IPS-NIHi7 (cell line): Measurements from ENCODE around the gene NPFFR1.

Experiments
- DNase-seq: peaks from one replicate; pipeline ENCODE4 v3.0.0; 2012; ENCODE audit warnings: mixed read lengths; ENCODE audit errors: extremely low spot score

The NPFFR1 gene

GRCh38 chr10:70315815-70316214 lies 32.0 kb upstream of the NPFFR1 start:
- peak; percentile 57 for DNase-seq

GRCh38 chr10:70315276-70315675 lies 31.5 kb upstream of the NPFFR1 start:
- DNase-seq: no peak

GRCh38 chr10:70312972-70313371 lies 29.2 kb upstream of the NPFFR1 start:
- no peak for DNase-seq

GRCh38 chr10:70312249-70312648 lies 28.4 kb upstream of the NPFFR1 start:
- no peak for DNase-seq

- no peak for DNase-seq
Measured at GRCh38 chr10:70311698-70312097, 27.9 kb upstream of the NPFFR1 start.

- DNase-seq: no peak
Measured at GRCh38 chr10:70309661-70310060, 25.9 kb upstream of the NPFFR1 start.

GRCh38 chr10:70308121-70309060 lies 24.6 kb upstream of the NPFFR1 start:
- no peak for DNase-seq

- no peak for DNase-seq
Measured at GRCh38 chr10:70306886-70307520, 23.2 kb upstream of the NPFFR1 start.

GRCh38 chr10:70306181-70306705 lies 22.4 kb upstream of the NPFFR1 start:
- no peak for DNase-seq

- DNase-seq: no peak
Measured at GRCh38 chr10:70303730-70304129, 19.9 kb upstream of the NPFFR1 start.

- DNase-seq: no peak
Measured at GRCh38 chr10:70302292-70302691, 18.5 kb upstream of the NPFFR1 start.

- DNase-seq: no peak
Measured at GRCh38 chr10:70300908-70301597, 17.2 kb upstream of the NPFFR1 start.

GRCh38 chr10:70300461-70300860 lies 16.7 kb upstream of the NPFFR1 start:
- no peak for DNase-seq

- no peak for DNase-seq
Measured at GRCh38 chr10:70299876-70300275, 16.1 kb upstream of the NPFFR1 start.

- no peak for DNase-seq
Measured at GRCh38 chr10:70298393-70298792, 14.6 kb upstream of the NPFFR1 start.

GRCh38 chr10:70297224-70297623 lies 13.4 kb upstream of the NPFFR1 start:
- no peak for DNase-seq

GRCh38 chr10:70296406-70296899 lies 12.6 kb upstream of the NPFFR1 start:
- DNase-seq: peak; percentile 41

- DNase-seq: no peak
Measured at GRCh38 chr10:70295926-70296325, 12.1 kb upstream of the NPFFR1 start.

GRCh38 chr10:70295321-70295720 lies 11.5 kb upstream of the NPFFR1 start:
- no peak for DNase-seq

- no peak for DNase-seq
Measured at GRCh38 chr10:70293169-70293843, 9.5 kb upstream of the NPFFR1 start.

- DNase-seq: no peak
Measured at GRCh38 chr10:70292004-70292403, 8.2 kb upstream of the NPFFR1 start.
